OCI-M1 (cell line): ENCODE data around the gene DCAF12.
A peak's percentile ranks its signal among the peaks of the same experiment; 100 is the strongest.
"Not testable (repeated sequence)": the region's sequence is repeated elsewhere in the genome, so short reads cannot be mapped to it uniquely, and the experiment has no call there.

Source experiments
- DNase-seq: peaks from one replicate; lab custom pipeline; 2025; lab: John Stamatoyannopoulos, UW

DCAF12 gene

DNA sequence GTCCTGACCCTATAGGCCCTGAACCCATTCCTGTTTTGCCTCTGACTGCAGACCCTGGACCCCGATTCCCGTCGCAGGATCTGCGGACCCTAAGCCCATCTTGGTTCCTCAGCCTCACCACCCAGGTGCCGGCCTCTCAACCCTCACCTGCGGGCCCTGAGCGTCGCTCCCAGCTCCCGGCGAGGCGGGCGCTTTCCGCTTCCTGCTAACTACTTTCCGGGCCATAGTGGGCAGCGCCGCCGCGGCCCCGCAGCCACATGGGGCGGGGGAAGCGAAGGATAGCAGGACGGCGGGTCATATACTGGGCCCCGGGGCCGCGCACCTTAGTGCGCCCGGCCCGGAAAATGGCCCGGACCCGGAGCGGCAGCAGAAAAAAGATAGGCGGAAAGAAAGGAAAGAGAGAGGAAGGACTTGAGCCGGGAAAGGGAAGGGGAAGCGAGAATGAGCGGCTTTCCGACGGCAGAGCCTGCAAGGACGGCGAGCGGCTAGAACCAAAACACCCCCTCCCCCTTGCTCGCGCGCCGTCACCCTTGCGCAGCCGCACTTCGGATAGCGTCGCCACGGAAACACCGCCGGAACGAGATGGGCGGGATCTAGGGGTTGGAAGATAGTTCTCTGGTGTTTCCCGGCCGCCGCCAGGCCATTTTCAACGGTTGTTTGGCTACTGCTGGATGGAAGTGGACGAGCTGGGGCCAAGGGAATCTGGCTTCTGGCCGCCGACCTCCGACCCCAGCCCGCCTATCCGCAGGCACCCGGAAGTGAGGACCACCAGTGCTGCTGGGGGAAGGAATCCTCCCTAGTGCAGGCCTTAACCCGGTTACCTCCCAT, at the start of gene DCAF12:
TSS of gene DCAF12 (minus strand) at position 492 of the 828 bp plus-strand sequence. CDS start at position 225, 267 bp downstream.
- DNase-seq = peak; percentile 96

DNA sequence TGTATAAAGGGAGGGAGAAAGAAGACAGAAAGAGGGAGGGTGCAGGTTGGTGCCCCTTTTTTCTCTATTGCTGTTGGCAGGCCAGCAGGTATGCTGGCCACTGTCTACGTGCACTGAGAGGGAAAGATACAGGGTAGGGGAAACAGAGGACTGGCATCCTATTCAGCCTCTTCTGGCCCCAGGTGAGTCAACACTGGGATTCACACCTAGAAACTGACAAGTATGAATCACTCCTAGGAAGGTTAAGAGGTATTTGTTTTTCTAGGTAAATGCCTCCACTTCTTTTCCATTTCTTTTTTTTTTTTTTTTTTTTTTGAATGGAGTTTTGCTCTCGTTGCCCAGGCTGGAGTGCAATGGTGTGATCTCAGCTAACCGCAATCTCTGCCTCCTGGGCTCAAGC, 49.6 kb upstream of the DCAF12 start:
- no peak for DNase-seq

DNA sequence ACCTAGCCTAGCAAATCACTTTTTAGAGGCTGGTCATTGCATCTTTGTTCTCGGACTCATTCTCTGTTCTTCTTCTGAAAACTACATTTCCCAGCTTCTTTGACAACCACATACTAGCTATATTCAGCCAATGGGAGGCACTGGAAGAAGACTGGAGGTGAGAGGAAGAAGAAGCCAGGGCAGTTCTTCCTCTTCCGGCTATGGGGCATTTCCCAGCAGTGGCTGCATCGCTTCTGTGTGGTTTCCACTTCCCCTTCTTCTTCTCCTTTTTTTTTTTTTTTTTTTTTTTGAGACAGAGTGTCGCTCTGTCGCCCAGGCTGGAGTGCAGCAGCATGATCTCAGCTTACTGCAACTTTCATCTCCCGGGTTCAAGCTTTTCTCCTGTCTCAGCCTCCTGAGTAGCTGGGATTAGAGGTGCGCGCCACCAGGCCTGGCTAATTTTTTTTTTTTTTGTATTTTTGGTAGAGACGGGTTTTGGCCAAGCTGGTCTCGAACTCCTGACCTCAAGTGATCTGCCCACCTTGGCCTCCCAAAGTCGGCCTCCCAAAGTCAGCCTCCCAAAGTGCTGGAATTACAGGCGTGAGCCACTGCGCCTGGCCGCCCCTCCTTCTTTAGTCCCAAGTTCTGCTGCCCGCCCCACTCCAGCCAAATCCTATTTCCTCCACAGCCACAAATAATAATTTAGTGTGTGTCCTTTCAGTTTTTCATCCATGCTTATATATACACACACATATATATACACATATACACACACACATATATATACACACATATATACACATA, 45.4 kb upstream of the DCAF12 start:
- peak; percentile 72 for DNase-seq

DNA sequence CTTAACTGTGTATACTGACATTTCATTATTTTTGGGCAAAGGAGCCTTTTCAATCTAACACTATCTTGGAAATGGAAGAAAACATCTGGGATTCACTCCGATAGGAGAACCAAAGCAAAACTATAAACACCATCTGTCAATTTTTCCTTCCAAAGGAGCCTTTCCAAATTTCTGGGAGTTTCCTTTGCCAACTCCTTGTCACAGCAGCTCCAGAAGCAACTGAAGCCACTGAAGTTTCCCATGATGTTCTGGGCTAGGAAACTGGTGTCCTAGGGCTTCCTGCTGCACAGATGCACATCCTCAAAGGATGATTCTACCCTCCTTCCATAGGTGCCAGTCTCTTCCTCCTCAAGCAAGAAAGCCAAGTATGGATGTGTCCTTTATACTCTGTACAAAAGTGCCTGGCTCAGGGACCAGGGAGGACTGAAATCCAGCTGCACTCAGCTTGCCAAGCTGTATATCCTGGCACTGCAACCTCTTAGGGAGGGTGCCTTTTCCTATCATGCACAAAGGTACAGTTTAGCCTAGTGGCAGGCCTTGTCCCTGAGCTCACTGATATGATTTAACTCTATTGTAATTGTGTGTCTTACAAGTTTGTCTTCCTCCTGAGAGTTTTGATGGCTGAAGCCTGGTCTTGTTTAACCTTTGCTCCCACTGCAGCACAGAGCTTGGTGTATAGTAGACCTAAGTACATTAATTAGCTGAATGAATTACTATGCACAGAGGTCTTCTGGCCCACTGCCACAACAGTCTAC, 43.9 kb upstream of the DCAF12 start:
- no peak for DNase-seq

DNA sequence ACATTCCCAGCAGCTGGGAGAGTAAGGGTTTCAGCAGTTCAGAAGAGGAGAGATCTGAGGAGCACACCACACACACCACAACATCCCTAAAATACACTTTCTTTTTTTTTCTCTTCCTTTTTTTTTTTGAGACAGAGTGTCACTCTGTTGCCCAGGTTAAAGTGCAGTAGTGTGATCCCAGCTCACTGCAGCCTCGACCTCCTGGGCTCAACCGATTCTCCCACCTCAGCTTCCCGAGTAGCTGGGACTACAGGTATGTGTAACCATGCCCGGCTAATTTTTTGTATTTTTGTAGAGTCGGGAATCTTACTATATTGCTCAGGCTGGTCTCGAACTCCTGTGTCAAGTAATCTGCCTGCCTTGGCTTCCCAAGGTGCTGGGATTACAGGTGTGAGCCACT, 42.6 kb upstream of the DCAF12 start:
- no peak for DNase-seq

DNA sequence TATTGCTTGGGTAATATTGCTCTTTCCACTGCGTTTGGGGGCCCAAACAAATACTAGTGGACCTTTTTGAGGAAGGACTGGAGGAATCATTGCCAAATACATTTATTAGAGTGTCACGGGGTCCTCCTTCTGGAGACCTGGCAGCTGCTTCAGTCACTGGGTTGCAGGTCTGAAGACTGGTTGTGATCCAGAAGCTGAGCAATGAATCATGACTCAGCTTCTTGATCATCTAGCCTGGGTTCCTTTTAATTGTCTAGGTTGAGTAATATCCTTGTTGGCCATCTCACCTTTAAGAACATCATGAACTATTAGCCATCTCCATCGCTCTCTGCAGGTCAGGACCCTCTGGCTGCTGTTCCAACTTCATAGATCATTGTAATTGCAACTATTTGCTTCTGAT, 36.9 kb upstream of the DCAF12 start:
- no peak for DNase-seq

GRCh38 chr9:34158362-34158869, 31.9 kb upstream of the DCAF12 start:
- peak; percentile 46 for DNase-seq

- no peak for DNase-seq
Measured at GRCh38 chr9:34157898-34158297, 31.4 kb upstream of the DCAF12 start.

- no peak for DNase-seq
Measured at GRCh38 chr9:34157318-34157717, 30.8 kb upstream of the DCAF12 start.

DNA sequence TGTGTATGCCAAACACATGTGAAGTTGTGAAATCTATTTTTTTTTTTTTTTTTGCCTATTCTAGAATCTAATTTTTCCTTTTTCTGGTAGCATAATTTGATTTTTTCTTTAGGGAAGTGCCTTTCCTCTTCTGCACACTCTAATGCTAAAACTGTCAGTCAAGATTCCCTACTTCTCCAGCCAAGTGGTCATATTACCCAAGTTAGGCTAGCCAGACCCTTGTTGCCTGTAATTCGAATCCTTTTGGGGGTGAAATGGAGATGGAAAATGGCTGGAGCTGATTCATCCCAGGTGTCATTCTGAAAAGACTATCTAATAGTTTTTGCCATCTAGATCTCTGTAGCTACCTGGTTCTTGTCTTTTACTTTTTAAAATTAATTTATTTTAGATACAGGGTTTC, 27.6 kb upstream of the DCAF12 start:
- DNase-seq = no peak

DNA sequence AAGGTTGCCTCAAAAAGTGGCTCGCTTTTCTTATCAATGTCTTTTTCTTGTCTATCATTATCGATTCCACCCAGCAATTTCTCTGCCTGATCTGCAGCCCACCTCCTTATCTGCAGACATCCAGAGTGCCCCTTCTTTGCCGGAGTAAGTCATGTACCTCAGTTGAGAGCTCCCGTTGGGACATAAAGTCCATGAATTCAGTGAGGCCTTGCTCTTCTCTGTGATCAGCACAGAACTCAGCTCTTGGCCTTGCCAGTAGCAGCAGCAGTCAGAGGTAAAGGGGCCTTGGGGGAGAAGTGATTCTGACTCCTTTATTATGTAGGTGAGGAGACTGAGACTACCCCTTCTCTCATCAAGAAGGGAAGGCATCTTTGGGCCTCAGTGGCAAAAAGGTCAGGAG, 24.9 kb upstream of the DCAF12 start:
- peak; percentile 33 for DNase-seq

- no peak for DNase-seq
Measured at GRCh38 chr9:34145165-34145564, 18.7 kb upstream of the DCAF12 start.

GRCh38 chr9:34143116-34143515, 16.6 kb upstream of the DCAF12 start:
- DNase-seq = no peak

- no peak for DNase-seq
Measured at GRCh38 chr9:34140853-34141252, 14.4 kb upstream of the DCAF12 start.

- peak; percentile 86 for DNase-seq
Measured at GRCh38 chr9:34139477-34140146, 13.1 kb upstream of the DCAF12 start.

DNA sequence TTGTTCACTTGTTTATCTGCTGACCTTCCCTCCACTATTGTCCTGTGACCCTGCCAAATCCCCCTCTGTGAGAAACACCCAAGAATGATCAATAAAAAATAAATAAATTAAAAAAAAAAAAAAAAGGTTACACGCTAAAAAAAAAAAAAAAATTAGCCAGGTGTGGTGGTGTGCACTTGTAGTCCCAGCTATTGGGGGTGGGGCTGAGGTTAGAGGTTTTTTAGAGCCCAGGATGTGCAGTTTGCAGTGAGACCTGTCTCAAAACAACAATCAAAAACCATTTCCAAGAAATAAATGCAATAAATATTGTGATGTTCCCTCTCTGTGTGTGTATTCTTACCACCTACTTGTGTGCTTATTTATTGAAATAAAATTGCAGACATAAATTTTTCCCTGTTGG, 12.1 kb upstream of the DCAF12 start:
- DNase-seq = not testable (repeated sequence)

GRCh38 chr9:34134521-34134920, 8.0 kb upstream of the DCAF12 start:
- DNase-seq = no peak

- DNase-seq = no peak
Measured at GRCh38 chr9:34133436-34133949, 7.0 kb upstream of the DCAF12 start.

DNA sequence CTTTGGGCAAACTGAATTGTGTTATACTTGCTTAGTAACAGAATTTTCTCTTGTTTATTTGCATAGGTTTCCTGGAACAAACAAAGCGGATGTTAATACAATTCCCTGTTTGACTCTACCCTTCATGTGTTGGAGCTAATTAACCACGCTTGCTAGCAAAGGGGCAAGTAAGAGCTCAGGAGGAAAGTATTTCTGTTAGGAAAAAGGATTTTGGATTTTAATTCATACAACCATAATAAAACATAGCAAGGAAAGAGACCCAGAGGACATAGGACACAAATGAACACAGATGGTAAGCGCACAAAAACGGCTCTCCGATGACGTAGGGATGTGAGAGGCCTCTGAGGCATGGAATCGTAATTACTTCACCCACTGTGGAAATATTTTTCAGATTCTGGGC, 5.1 kb upstream of the DCAF12 start:
- DNase-seq = no peak

DNA sequence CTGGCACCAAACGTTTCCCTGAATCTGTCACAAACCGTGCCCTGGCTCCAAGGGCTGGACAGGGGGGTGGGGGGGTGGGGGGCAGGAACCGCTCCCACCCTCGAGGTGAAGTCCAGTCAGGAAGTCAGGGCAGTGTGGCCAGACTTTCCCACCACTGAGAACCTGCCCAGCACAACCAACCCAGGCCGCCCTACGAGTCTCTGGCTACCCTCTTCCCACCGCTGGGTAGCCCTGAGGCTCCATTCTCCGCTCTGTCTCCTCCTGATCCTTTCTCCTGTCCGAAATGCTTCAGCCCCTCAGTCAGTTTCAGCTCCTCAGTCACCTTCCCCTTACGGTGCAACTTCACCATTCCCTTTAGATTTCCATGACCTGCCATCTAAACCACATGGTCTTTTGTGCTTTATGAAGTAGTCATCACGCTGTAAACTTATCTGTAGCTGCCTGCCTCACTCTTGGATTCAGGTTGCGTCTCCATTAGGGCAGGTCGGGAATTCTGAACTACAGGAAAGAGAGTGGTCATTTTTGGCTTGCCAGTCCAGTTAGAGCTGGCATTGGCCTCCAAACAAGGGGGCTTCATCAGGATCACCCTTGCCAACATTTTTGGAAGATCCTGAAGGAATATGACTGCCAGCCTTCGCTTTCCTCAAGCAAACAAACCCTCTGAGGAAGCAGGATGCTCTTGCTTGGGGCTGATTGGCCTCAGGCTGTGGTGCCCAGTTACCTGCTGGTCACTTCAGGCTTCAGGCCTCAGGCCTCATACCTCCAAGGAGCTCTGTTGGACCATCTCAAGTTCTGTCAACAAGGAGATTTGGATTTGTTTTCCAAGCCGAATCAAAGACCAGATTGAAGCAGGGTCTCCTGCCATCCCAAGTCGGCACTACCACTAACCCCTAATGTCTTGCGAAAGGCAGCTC, 794 bp upstream of the DCAF12 start:
- DNase-seq = peak; percentile 39
